K562 (cell line): ENCODE results near the gene MEF2C. TPM values are rescaled to one million over a fixed set of nuclear protein-coding genes. Genes with fewer than 3 reads are reported as not detected.

ENCODE experiments used
- ATAC-seq: fragments of 200-7000 bp; cut with Tn5 transposase; 3 replicates; pipeline ENCODE4 v1.9.1; 2020; ENCODE audit warnings: moderate library complexity
- BruUV-seq: library from RNA; stranded (reverse); fragments of 400-500 nt; replicated peaks from 2 replicates; lab custom pipeline; 2021; lab: Mats Ljungman, UMichigan
- CTCF ChIA-PET: fragments of 300-600 bp; formaldehyde crosslinking; extraction: SDS; loops from one replicate; lab custom pipeline; 2021; ENCODE audit warnings: low intra/inter-chr PET ratio; lab: Yijun Ruan, JAX
- POLR2A ChIA-PET: fragments of 300-600, 350-650 bp; sonication (Branson Sonifier 250); formaldehyde crosslinking; extraction: SDS; loops from one replicate; lab custom pipeline; 2021; ENCODE audit warnings: antibody characterized with exemption, inconsistent platforms; lab: Yijun Ruan, JAX
- DNase-seq, 4 experiments: peaks; one replicate each; pipeline versions ENCODE4 v3.0.0 to v3.0.0-alpha.2; 2011 to 2018; ENCODE audit warnings: low spot score in 3 of 4, mixed read lengths in 3 of 4; ENCODE audit errors: extremely low read depth in 1 of 4
- FAIRE-seq: peaks from 2 replicates; lab custom pipeline; 2011; peaks lifted over from hg19 to GRCh38; lab: Jason Lieb, UNC
- H2AFZ ChIP-seq: 2 replicates; pipeline ENCODE4 v1.6.0; 2011; ENCODE audit warnings: low read depth, low read length, control low read depth, inconsistent platforms
- H3K27ac ChIP-seq: fragments of 200-600 bp; 3 replicates; pipeline ENCODE4 v1.8.0; 2011; ENCODE audit warnings: low read depth, mild to moderate bottlenecking, control low read depth, inconsistent platforms, low read length, moderate library complexity, mixed read lengths; ENCODE audit errors: extremely low read depth
- H3K27me3 ChIP-seq, 2 experiments: fragments of 300-600 bp in 1 of 2; 2 replicates in 1 of 2; 3 replicates in 1 of 2; pipeline versions ENCODE4 v1.6.0 to v1.8.0; 2011; ENCODE audit warnings: inconsistent platforms in 2 of 2, low read length in 2 of 2, mild to moderate bottlenecking in 1 of 2, mixed read lengths in 1 of 2, moderate library complexity in 1 of 2; ENCODE audit not compliant: control insufficient read depth in 2 of 2, insufficient read depth in 2 of 2
- H3K36me3 ChIP-seq: fragments of 300-600 bp; 3 replicates; pipeline ENCODE4 v1.8.0; 2011; ENCODE audit warnings: mild to moderate bottlenecking, low read length, inconsistent platforms; ENCODE audit not compliant: control insufficient read depth, insufficient read depth
- H3K4me1 ChIP-seq, 2 experiments: fragments of 200-600 bp in 1 of 2; replicated peaks in 1 of 2; 2 replicates in 1 of 2; 3 replicates in 1 of 2; pipeline versions ENCODE4 v1.5.1 to v1.8.0; 2011; ENCODE audit warnings: inconsistent platforms in 2 of 2, low read length in 2 of 2, mild to moderate bottlenecking in 1 of 2, mixed read lengths in 1 of 2, moderate library complexity in 1 of 2; ENCODE audit not compliant: control insufficient read depth in 2 of 2, insufficient read depth in 2 of 2
- H3K4me2 ChIP-seq: 2 replicates; pipeline ENCODE4 v1.6.1; 2011; ENCODE audit warnings: low read length, control low read depth, inconsistent platforms, mixed read lengths; ENCODE audit not compliant: insufficient read depth
- H3K4me3 ChIP-seq: fragments of 200-600 bp; sonication (generic), shearing (Covaris generic); 2 replicates; pipeline ENCODE4 v1.5.1; 2016; ENCODE audit warnings: control low read depth, inconsistent platforms
- H3K79me2 ChIP-seq: fragments of 200-600 bp; 3 replicates; pipeline ENCODE4 v1.8.0; 2011; ENCODE audit warnings: low read length, inconsistent platforms; ENCODE audit not compliant: control insufficient read depth, insufficient read depth
- H3K9ac ChIP-seq, 2 experiments: 2 replicates each; pipeline versions ENCODE4 v1.6.0 to v1.6.1; 2011; ENCODE audit warnings: low read depth in 2 of 2, low read length in 2 of 2, control low read depth in 1 of 2, inconsistent platforms in 1 of 2, mild to moderate bottlenecking in 1 of 2, mixed read lengths in 1 of 2; ENCODE audit not compliant: insufficient read depth in 1 of 2
- H3K9me1 ChIP-seq: one replicate; pipeline ENCODE4 v1.6.0; 2011; ENCODE audit warnings: inconsistent platforms, mild to moderate bottlenecking, low read length, moderate library complexity; ENCODE audit not compliant: control insufficient read depth, insufficient read depth
- H3K9me3 ChIP-seq: replicated peaks from 2 replicates; pipeline ENCODE4 v1.5.1; 2011; ENCODE audit warnings: low read depth, low read length, inconsistent platforms; ENCODE audit not compliant: control insufficient read depth, insufficient read depth
- H4K20me1 ChIP-seq: replicated peaks from 2 replicates; pipeline ENCODE4 v1.6.1; 2011; ENCODE audit warnings: low read length, inconsistent platforms, mixed read lengths; ENCODE audit not compliant: control insufficient read depth, insufficient read depth
- CHD4 ChIP-seq: fragments of 200-600 bp; sonication (generic); IDR thresholded peaks from 3 replicates; pipeline ENCODE4 v1.6.1; 2012; ENCODE audit warnings: low read depth, mild to moderate bottlenecking, mixed read lengths, low read length, inconsistent platforms; ENCODE audit not compliant: insufficient read depth, insufficient replicate concordance, poor library complexity, severe bottlenecking
- ERF ChIP-seq: fragments of 450-650 bp; formaldehyde crosslinking; IDR thresholded peaks from 2 replicates; pipeline ENCODE4 v1.4.0; 2020; ENCODE audit warnings: mild to moderate bottlenecking, mixed read lengths
- FOSL1 ChIP-seq: fragments of 200-800 bp; sonication (Bioruptor generic); conservative IDR thresholded peaks from 2 replicates; pipeline ENCODE4 v1.6.1; 2016; ENCODE audit warnings: missing genetic modification characterization, missing compliant biosample characterization
- HOXB6 ChIP-seq: fragments of 250-450 bp; sonication (Bioruptor Pico); IDR thresholded peaks from 2 replicates; pipeline ENCODE4 v1.5.1; 2022; ENCODE audit warnings: mild to moderate bottlenecking, borderline replicate concordance
- ILK ChIP-seq: fragments of 450-650 bp; IDR thresholded peaks from 2 replicates; pipeline ENCODE4 v1.6.1; 2016; ENCODE audit warnings: missing genetic modification characterization, low read depth, mild to moderate bottlenecking, missing compliant biosample characterization, moderate library complexity, borderline replicate concordance
- MECOM ChIP-seq: fragments of 250-450 bp; sonication (Bioruptor Pico); IDR thresholded peaks from 2 replicates; pipeline ENCODE4 v1.8.0; 2022; ENCODE audit warnings: inconsistent platforms
- POLR2B ChIP-seq: fragments of 450-650 bp; IDR thresholded peaks from 2 replicates; pipeline ENCODE4 v1.6.1; 2018; ENCODE audit warnings: low read depth; ENCODE audit not compliant: partially characterized antibody
- SMARCC2 ChIP-seq: fragments of 450-650 bp; IDR thresholded peaks from 2 replicates; pipeline ENCODE4 v1.6.1; 2017; ENCODE audit warnings: antibody characterized with exemption, moderate library complexity, mild to moderate bottlenecking, low read depth
- STAT5A ChIP-seq: IDR thresholded peaks from 2 replicates; pipeline ENCODE4 v1.6.1; 2012; ENCODE audit warnings: low read length, inconsistent platforms, borderline replicate concordance
- WHSC1 ChIP-seq: IDR thresholded peaks from one replicate; pipeline ENCODE4 v1.6.1; 2012; ENCODE audit warnings: low read length, control low read depth, inconsistent platforms
- ZNF431 ChIP-seq: sonication (generic); formaldehyde crosslinking; IDR thresholded peaks from 2 replicates; pipeline ENCODE4 v1.8.0; 2022; ENCODE audit warnings: mild to moderate bottlenecking, missing genetic modification reagents
- ZNF584 ChIP-seq: fragments of 200-800 bp; sonication (Bioruptor generic); IDR thresholded peaks from 2 replicates; pipeline ENCODE4 v1.6.1; 2016; ENCODE audit warnings: low read depth, mild to moderate bottlenecking, missing genetic modification characterization, missing compliant biosample characterization
- ZNF766 ChIP-seq: fragments of 200-800 bp; sonication (Bioruptor generic); conservative IDR thresholded peaks from 2 replicates; pipeline ENCODE4 v1.6.1; 2016; ENCODE audit warnings: missing genetic modification characterization, missing compliant biosample characterization
- WGBS: fragments of 100-300 bp; shearing (Covaris generic); methylation state at CpG from one replicate; pipeline ENCODE4 v1.1.6; 2016; ENCODE audit warnings: low coverage, mixed read lengths; ENCODE audit not compliant: insufficient coverage; ENCODE audit errors: missing lambda C conversion rate; 5-methylcytosine and 5-hydroxymethylcytosine counted together
- in situ Hi-C: fragments of 300-500 bp; cut with MboI; formaldehyde crosslinking; loops from 4 replicates; pipeline ENCODE4 v1.15.0; 2018; ENCODE audit warnings: inconsistent platforms, mixed read lengths
- intact Hi-C: fragments of 100-400 bp; cut with micrococcal nuclease; formaldehyde crosslinking; loops from 2 replicates; pipeline ENCODE4 v1.14.2; 2022
- polyA plus RNA-seq, 8 experiments: library from polyadenylated mRNA; depleted of rRNA in 4 of 8; stranded (reverse) in 5 of 8; unstranded in 3 of 8; fragments of >200 nt; fragmentation: Nextera tagmentation in 2 of 8; fragmentation: Illumina TruSeq in 1 of 8; extraction: Ambion mirVana in 2 of 8; extraction: Trizol in 1 of 8; gene quantifications; 2 replicates each; pipeline versions ENCODE4 v1.2.1 to v1.2.3, GENCODE V29; 2011 to 2014; ENCODE audit warnings: inconsistent platforms in 1 of 8, missing spikeins in 1 of 8
- total RNA-seq, 7 experiments: library from RNA; depleted of rRNA in 6 of 7; stranded (reverse); fragments of >200 nt in 6 of 7; fragmentation: Illumina TruSeq in 2 of 7; extraction: Trizol in 2 of 7; gene quantifications; 2 replicates each; pipeline versions ENCODE4 v1.2.1 to v1.2.3, GENCODE V29; 2011 to 2021; ENCODE audit warnings: low replicate concordance in 1 of 7
- TF ChIP-seq, protein P1 (sequence below): sonication (generic); formaldehyde crosslinking; IDR thresholded peaks from 2 replicates; pipeline ENCODE4 v1.8.0; 2022; ENCODE audit warnings: mild to moderate bottlenecking, low read depth, missing genetic modification reagents
- TF ChIP-seq, protein P2 (sequence below): sonication (generic); formaldehyde crosslinking; IDR thresholded peaks from 2 replicates; pipeline ENCODE4 v1.8.1; 2023; ENCODE audit warnings: mild to moderate bottlenecking, missing genetic modification reagents, moderate library complexity
- TF ChIP-seq, protein P3 (sequence below): fragments of 250-450 bp; sonication (Bioruptor Pico); IDR thresholded peaks from 2 replicates; pipeline ENCODE4 v1.4.0; 2020; ENCODE audit warnings: mild to moderate bottlenecking, moderate library complexity

The MEF2C gene
- total and polyA plus RNA-seq, 9 of the 15 experiments (the other 6 are each of a cell fraction or from before 2014, with no cell fraction given), result 25.1 to 67.8 (median 58.3) TPM

DNA sequence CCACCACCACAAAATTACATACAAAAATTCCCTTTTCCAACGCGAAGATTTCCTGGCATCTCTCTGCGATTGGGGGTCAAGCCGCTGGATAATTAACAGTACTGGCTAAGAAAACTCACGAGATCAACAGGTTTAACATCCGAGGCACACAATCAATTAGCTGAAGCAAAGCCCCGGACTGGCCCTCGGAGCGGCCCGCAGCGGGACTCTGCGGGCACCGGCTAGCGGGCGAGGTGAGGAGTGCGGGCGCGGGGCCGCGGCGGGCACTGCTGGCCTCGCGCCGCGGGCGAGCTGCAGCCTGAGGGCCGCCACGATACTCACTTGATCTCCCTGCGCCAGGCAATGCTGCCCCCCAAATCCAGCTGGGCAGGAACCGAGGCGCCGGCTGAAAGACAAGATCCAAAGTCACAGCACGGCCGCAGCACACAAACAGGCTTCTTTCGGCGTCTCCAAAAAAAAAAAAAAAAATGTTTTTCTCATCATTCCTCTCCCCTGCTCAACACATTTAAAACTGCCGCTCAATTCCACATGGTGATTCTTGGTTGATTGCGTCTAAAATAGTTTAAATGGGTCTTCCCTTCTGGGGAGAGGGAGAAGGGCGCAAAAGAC, 210.2 kb downstream of the MEF2C start:
- Histone ChIP-seq H3K4me3 (no peak overlapping the region), H3K79me2 (no peaks in the 10 kb centered on the region), H3K27me3 (peaks cover 18 to 32% of the 10 kb centered on the region in 2 experiments; a peak in 3 of 5 replicates), H4K20me1 (no peaks in the 10 kb centered on the region), H2AFZ (no peak overlapping the region), H3K27ac (no peak overlapping the region), H3K9me1 (no peaks in the 10 kb centered on the region), H3K4me1 (peaks cover 0 to 14% of the 10 kb centered on the region in 2 experiments; a peak in 2 of 5 replicates), H3K36me3 (no peaks in the 10 kb centered on the region), H3K4me2 (no peak overlapping the region), H3K9ac (no peak overlapping the region), H3K9me3 (no peaks in the 10 kb centered on the region)
- no peak for DNase-seq
- ChIA-PET CTCF (no interaction called here), POLR2A (interaction anchor here (0.6 kb wide), 1 partner anchor 1181 kb away, joined by 3 read pairs; no protein-coding TSS in a partner anchor)
- intact Hi-C loops (no loop called here), in situ Hi-C loops (loop anchor here (10.0 kb wide), 1 partner anchor 528 kb away; no protein-coding TSS in a partner anchor)
- no peak for ATAC-seq
- FAIRE-seq, result no peak
- no TSS peak for BruUV-seq
- WGBS, result 35% methylated on average over 27 of the region's 39 CpGs
- TF ChIP-seq ILK (tag) (no peak), CHD4 (no peak), MECOM (CRISPR knock-in tag) (no peak), WHSC1 (no peak), ZNF584 (CRISPR knock-in tag) (no peak), ZNF431 (CRISPR knock-in tag) (no peak), ZNF766 (CRISPR knock-in tag) (no peak), HOXB6 (CRISPR knock-in tag) (no peak), POLR2B (no peak), STAT5A (no peak), SMARCC2 (no peak), ERF (CRISPR knock-in tag) (no peak), FOSL1 (no peak)
- TF ChIP-seq, protein P1, sequence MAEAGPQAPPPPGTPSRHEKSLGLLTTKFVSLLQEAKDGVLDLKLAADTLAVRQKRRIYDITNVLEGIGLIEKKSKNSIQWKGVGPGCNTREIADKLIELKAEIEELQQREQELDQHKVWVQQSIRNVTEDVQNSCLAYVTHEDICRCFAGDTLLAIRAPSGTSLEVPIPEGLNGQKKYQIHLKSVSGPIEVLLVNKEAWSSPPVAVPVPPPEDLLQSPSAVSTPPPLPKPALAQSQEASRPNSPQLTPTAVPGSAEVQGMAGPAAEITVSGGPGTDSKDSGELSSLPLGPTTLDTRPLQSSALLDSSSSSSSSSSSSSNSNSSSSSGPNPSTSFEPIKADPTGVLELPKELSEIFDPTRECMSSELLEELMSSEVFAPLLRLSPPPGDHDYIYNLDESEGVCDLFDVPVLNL, result no peak
- TF ChIP-seq, protein P2, sequence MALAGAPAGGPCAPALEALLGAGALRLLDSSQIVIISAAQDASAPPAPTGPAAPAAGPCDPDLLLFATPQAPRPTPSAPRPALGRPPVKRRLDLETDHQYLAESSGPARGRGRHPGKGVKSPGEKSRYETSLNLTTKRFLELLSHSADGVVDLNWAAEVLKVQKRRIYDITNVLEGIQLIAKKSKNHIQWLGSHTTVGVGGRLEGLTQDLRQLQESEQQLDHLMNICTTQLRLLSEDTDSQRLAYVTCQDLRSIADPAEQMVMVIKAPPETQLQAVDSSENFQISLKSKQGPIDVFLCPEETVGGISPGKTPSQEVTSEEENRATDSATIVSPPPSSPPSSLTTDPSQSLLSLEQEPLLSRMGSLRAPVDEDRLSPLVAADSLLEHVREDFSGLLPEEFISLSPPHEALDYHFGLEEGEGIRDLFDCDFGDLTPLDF (CRISPR knock-in tag), result no peak
- TF ChIP-seq, protein P3, sequence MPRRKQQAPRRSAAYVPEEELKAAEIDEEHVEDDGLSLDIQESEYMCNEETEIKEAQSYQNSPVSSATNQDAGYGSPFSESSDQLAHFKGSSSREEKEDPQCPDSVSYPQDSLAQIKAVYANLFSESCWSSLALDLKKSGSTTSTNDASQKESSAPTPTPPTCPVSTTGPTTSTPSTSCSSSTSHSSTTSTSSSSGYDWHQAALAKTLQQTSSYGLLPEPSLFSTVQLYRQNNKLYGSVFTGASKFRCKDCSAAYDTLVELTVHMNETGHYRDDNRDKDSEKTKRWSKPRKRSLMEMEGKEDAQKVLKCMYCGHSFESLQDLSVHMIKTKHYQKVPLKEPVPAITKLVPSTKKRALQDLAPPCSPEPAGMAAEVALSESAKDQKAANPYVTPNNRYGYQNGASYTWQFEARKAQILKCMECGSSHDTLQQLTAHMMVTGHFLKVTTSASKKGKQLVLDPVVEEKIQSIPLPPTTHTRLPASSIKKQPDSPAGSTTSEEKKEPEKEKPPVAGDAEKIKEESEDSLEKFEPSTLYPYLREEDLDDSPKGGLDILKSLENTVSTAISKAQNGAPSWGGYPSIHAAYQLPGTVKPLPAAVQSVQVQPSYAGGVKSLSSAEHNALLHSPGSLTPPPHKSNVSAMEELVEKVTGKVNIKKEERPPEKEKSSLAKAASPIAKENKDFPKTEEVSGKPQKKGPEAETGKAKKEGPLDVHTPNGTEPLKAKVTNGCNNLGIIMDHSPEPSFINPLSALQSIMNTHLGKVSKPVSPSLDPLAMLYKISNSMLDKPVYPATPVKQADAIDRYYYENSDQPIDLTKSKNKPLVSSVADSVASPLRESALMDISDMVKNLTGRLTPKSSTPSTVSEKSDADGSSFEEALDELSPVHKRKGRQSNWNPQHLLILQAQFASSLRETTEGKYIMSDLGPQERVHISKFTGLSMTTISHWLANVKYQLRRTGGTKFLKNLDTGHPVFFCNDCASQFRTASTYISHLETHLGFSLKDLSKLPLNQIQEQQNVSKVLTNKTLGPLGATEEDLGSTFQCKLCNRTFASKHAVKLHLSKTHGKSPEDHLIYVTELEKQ (CRISPR knock-in tag), result no peak
